Prostate gland (tissue), 2 donors: ENCODE measurements around the gene PLCH2.

ENCODE experiments used
- CTCF ChIP-seq, 4 experiments: fragments of 200-600 bp in 2 of 4; fragments of 450-650 bp in 2 of 4; sonication (generic) in 2 of 4; IDR thresholded peaks; 1 replicate in 3 of 4; 2 replicates in 1 of 4; pipeline ENCODE4 v1.5.1; 2016 to 2019; ENCODE audit warnings: antibody characterized with exemption in 4 of 4, mild to moderate bottlenecking in 2 of 4, moderate library complexity in 2 of 4
- POLR2AphosphoS5 ChIP-seq: sonication (generic); formaldehyde crosslinking; IDR thresholded peaks from one replicate; pipeline ENCODE4 v1.6.1; 2017; ENCODE audit warnings: antibody characterized with exemption

- TF ChIP-seq CTCF (IDR thresholded peaks at IDR 0.05) (no peak), POLR2AphosphoS5 (no peak)
Measured at GRCh38 chr1:2513939-2514652, 38.0 kb downstream of the PLCH2 start.
